HFFc6 (cell line): ENCODE results near the gene DGKH. TPM values are rescaled to one million over a fixed set of nuclear protein-coding genes. Genes with fewer than 3 reads are reported as not detected.

Experiments used
- DNase-seq: peaks from one replicate; pipeline ENCODE4 v3.0.0-alpha.2; 2018
- H3K27ac Mint-ChIP-seq: 2 replicates; pipeline ENCODE4 v1.8.0; 2020; ENCODE audit warnings: mild to moderate bottlenecking, mixed read lengths
- H3K27me3 Mint-ChIP-seq: 2 replicates; pipeline ENCODE4 v1.8.0; 2021; ENCODE audit warnings: mild to moderate bottlenecking, moderate library complexity, mixed read lengths; ENCODE audit not compliant: insufficient read depth
- H3K36me3 Mint-ChIP-seq: 2 replicates; pipeline ENCODE4 v1.8.0; 2021; ENCODE audit warnings: low read depth, mixed read lengths
- H3K4me1 Mint-ChIP-seq: 2 replicates; pipeline ENCODE4 v1.8.0; 2020; ENCODE audit warnings: low read depth, mixed read lengths
- H3K4me3 Mint-ChIP-seq: 2 replicates; pipeline ENCODE4 v1.8.0; 2020; ENCODE audit warnings: mild to moderate bottlenecking, moderate library complexity, mixed read lengths
- H3K9me3 Mint-ChIP-seq: 2 replicates; pipeline ENCODE4 v1.8.0; 2020; ENCODE audit warnings: mild to moderate bottlenecking, mixed read lengths
- total RNA-seq, 6 experiments: library from RNA; stranded (reverse); fragmentation: NEBNext Ultra II Directional; extraction: Animal tissue kit (Norgen Biotek cat#: 25700); gene quantifications; 2 replicates in 1 of 6; 3 replicates in 5 of 6; pipeline ENCODE4 v1.2.3, GENCODE V29; 2021
- TF ChIP-seq, protein P1 (sequence below): fragments of 200-600 bp; sonication (generic); IDR thresholded peaks from 2 replicates; pipeline ENCODE4 v1.5.0; 2021; ENCODE audit warnings: antibody characterized with exemption, mild to moderate bottlenecking

DGKH gene
- total RNA-seq, 6 experiments from 2014 or later, result 6.9 to 8.7 (median 7.8) TPM

DNA sequence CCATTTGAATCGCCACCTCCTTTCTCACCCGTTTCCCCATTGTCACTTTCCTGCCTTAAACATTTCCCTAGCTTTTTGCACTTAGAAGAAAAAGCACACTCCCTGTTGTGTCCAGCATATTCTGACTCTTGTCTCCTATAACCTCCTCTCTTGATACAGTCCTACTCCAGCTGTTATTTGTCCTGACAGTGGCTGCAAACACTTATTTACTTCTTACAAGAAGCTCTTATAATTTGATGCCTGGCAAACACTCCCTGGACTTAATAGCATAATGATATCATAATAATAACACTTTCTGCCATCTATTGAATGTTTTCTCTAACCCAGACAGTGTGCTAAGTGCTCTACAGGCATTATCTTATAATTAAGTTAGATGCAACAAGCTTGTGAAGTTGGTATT lies 76.6 kb downstream of the DGKH start:
- TF ChIP-seq, protein P1, sequence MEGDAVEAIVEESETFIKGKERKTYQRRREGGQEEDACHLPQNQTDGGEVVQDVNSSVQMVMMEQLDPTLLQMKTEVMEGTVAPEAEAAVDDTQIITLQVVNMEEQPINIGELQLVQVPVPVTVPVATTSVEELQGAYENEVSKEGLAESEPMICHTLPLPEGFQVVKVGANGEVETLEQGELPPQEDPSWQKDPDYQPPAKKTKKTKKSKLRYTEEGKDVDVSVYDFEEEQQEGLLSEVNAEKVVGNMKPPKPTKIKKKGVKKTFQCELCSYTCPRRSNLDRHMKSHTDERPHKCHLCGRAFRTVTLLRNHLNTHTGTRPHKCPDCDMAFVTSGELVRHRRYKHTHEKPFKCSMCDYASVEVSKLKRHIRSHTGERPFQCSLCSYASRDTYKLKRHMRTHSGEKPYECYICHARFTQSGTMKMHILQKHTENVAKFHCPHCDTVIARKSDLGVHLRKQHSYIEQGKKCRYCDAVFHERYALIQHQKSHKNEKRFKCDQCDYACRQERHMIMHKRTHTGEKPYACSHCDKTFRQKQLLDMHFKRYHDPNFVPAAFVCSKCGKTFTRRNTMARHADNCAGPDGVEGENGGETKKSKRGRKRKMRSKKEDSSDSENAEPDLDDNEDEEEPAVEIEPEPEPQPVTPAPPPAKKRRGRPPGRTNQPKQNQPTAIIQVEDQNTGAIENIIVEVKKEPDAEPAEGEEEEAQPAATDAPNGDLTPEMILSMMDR, result no peak
- Mint-ChIP-seq H3K27ac (no peak overlapping the region), H3K9me3 (no peaks in the 10 kb centered on the region), H3K36me3 (0 out of 2 replicates have a peak, but pooled peaks cover 5% of the 10 kb centered on the region), H3K27me3 (no peaks in the 10 kb centered on the region), H3K4me1 (peaks cover 6% of the 10 kb centered on the region), H3K4me3 (no peak overlapping the region)
- no peak for DNase-seq

DNA sequence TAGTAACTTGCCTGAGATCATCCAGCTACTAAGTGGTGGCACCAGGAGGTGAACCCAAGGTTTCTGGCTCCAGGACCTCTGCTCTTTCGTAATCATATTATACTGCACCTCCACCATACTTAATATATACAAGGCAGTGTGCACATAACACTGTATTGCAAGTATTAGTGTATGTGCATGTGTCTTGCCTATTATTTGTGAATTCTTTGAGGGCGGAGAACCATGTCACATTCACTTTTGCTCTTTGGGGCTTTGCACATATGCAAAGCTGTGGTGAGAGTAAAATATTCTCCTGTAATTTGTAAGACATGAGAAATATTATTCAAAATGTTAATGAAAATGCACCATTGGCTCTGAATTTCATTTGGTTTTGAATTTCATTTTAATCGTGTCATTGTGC lies 78.6 kb downstream of the DGKH start:
- DNase-seq, result no peak
- TF ChIP-seq, protein P1, result no peak
- Mint-ChIP-seq H3K27me3 (no peaks in the 10 kb centered on the region), H3K4me3 (no peak overlapping the region), H3K36me3 (0 out of 2 replicates have a peak, but pooled peaks cover 5% of the 10 kb centered on the region), H3K27ac (no peak overlapping the region), H3K9me3 (no peaks in the 10 kb centered on the region), H3K4me1 (0 out of 2 replicates have a peak, but pooled peaks cover 5% of the 10 kb centered on the region)

DNA sequence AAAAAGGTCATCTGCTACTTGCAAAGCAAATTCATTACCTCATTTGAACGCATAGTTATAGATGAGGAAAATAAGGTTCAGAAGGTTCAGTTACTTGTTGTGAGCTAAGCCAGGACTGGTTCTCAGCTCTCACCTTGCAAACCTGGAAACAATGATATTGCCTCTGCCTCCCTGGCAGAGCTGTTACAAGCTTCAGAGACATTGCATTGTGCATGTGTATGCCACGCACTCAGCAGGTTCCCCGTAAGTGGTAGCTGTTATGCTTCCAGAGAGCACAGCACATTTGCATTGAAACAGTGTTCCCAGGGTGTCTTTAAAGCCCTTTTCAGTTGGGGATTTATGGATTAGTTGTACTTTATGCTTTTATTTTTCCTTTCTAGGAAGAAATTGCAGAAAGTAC lies 80.6 kb downstream of the DGKH start:
- TF ChIP-seq, protein P1, result no peak
- Mint-ChIP-seq H3K27me3 (no peaks in the 10 kb centered on the region), H3K36me3 (0 out of 2 replicates have a peak, but pooled peaks cover 5% of the 10 kb centered on the region), H3K27ac (no peak overlapping the region), H3K4me3 (no peak overlapping the region), H3K4me1 (peaks cover 13% of the 10 kb centered on the region), H3K9me3 (no peaks in the 10 kb centered on the region)
- no peak for DNase-seq

DNA sequence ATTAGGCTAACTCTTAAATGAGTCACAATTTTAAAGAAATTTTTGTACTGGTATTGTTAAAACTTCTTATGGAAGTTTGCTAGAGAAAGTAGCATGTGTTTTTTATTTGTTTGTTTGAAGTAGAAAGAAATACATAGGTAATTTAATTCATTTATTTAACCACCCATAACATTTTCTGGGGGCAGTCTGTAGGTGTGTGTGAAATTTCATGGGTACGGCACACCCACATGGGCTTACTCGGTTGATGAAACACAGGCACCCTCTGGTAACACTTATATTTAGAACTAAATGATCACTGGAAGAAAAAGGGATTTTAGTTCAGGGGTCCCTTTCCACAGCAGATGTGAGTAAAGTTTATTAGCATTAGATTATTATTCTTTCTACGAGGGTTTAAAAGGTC lies 88.1 kb downstream of the DGKH start:
- Mint-ChIP-seq H3K4me3 (no peak overlapping the region), H3K4me1 (peaks cover 52% of the 10 kb centered on the region), H3K27me3 (no peaks in the 10 kb centered on the region; the same call in 1 of the 2 replicates), H3K27ac (no peak overlapping the region), H3K36me3 (peaks cover 10% of the 10 kb centered on the region), H3K9me3 (peaks cover 3% of the 10 kb centered on the region; the same call in 1 of the 2 replicates)
- TF ChIP-seq, protein P1, result no peak
- no peak for DNase-seq

DNA sequence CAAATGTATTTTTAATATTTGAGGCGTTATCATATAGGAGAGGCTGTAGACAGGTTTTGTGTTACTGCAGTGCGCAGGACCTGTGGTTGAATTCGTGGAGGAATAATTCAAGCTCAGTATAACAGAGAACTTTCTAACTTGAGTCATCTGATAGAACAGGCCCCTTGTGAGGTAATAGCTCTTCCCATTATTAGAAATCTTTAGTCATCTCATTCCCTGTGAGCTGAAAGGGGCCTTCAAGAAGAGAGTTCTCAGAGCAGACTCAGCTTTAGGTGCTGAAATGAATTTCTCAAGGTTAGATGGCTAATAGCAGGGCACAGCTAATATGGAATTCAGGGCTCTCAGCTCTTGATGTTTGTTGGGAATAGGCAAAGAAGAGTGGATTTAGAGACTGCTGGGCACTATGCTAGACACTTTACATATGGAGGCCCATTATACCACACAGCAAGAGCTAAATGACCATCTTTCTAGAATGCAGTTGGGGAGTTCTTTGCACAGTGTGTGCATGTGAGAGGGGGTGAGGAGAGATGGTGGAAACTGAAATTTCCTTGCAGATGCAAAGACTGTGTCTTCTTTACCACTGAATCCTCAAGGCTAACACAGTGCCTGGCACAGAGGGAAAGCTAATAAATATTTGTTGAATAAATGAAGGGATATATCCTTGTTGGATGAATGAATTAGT lies 89.5 kb downstream of the DGKH start:
- TF ChIP-seq, protein P1, result no peak
- Mint-ChIP-seq H3K4me3 (no peak overlapping the region), H3K27me3 (no peaks in the 10 kb centered on the region; the same call in 1 of the 2 replicates), H3K9me3 (peaks cover 4% of the 10 kb centered on the region; the same call in 1 of the 2 replicates), H3K4me1 (peaks cover 52% of the 10 kb centered on the region), H3K27ac (no peak overlapping the region; the same call in 1 of the 2 replicates), H3K36me3 (peaks cover 13% of the 10 kb centered on the region)
- DNase-seq, result peak; percentile 29
